ENCODE results near the gene SLIT1.

GRCh38 chr10:97234400-97234799 lies 48.6 kb upstream of the SLIT1 start:
- TF ChIP-seq CTCF (IDR thresholded peaks at IDR 0.05) (peak; percentile 54 to 77 (median 70)), POLR2A (IDR thresholded peaks at IDR 0.05) (no peak)

Data from body of pancreas (tissue), 4 donors.